Upper lobe of right lung (tissue), 1 donor: Measurements from ENCODE around the gene TMEM18. TPM values are rescaled to one million over a fixed set of nuclear protein-coding genes. Genes with fewer than 3 reads are reported as not detected.
"Not testable (repeated sequence)": the region's sequence is repeated elsewhere in the genome, so short reads cannot be mapped to it uniquely, and the experiment has no call there.

ENCODE experiments used
- ATAC-seq: fragments of 200-7000 bp; cut with Tn5 transposase; one replicate; pipeline ENCODE4 v1.9.1; 2020; ENCODE audit warnings: mild to moderate bottlenecking, moderate library complexity
- DNase-seq: peaks from one replicate; pipeline ENCODE4 v3.0.0-alpha.2; 2020
- H3K27ac ChIP-seq: fragments of 200-600 bp; one replicate; pipeline ENCODE4 v1.8.0; 2022
- H3K27me3 ChIP-seq: fragments of 200-600 bp; one replicate; pipeline ENCODE4 v1.8.0; 2022; ENCODE audit warnings: mild to moderate bottlenecking
- H3K36me3 ChIP-seq: fragments of 200-600 bp; one replicate; pipeline ENCODE4 v1.8.0; 2022
- H3K4me1 ChIP-seq: fragments of 200-600 bp; one replicate; pipeline ENCODE4 v1.8.0; 2022
- H3K4me3 ChIP-seq: fragments of 200-600 bp; one replicate; pipeline ENCODE4 v1.8.0; 2022; ENCODE audit warnings: mild to moderate bottlenecking
- H3K9me3 ChIP-seq: fragments of 200-600 bp; one replicate; pipeline ENCODE4 v1.8.0; 2022
- CTCF ChIP-seq: fragments of 200-600 bp; IDR thresholded peaks from one replicate; pipeline ENCODE4 v1.8.0; 2022; ENCODE audit warnings: antibody characterized with exemption
- intact Hi-C: fragments of 100-400 bp; cut with DNase I; formaldehyde crosslinking; loops from one replicate; pipeline ENCODE4 v1.11.0; 2022
- total RNA-seq: library from RNA; stranded (reverse); fragmentation: NEBNext Ultra II Directional; extraction: Animal tissue kit (Norgen Biotek cat#: 25700); gene quantifications from one replicate; pipeline ENCODE4 v1.2.1, GENCODE V29; 2021
- donor health status: DM: no; HTN: yes; CAD: no; lungs with severe emphysema.

TMEM18 gene
- total RNA-seq, 1 donor from 2014 or later, result 21.3 TPM

- Histone ChIP-seq H3K4me3 (no peak overlapping the region), H3K36me3 (no peaks in the 10 kb centered on the region), H3K27ac (no peak overlapping the region), H3K4me1 (no peaks in the 10 kb centered on the region), H3K9me3 (no peaks in the 10 kb centered on the region), H3K27me3 (no peaks in the 10 kb centered on the region)
- DNase-seq (no peak), ATAC-seq (peak; percentile 82)
- intact Hi-C loops, result no loop called here
- peak; percentile 60 for TF ChIP-seq CTCF
Observed at GRCh38 chr2:714005-714741, 37.0 kb upstream of the TMEM18 start.

- Histone ChIP-seq H3K36me3 (no peaks in the 10 kb centered on the region), H3K9me3 (no peaks in the 10 kb centered on the region), H3K27ac (no peak overlapping the region), H3K4me1 (no peaks in the 10 kb centered on the region), H3K27me3 (no peaks in the 10 kb centered on the region), H3K4me3 (no peak overlapping the region)
- DNase-seq (no peak), ATAC-seq (no peak)
- no peak for TF ChIP-seq CTCF
- intact Hi-C loops, result no loop called here
Observed at GRCh38 chr2:710867-711665, 33.9 kb upstream of the TMEM18 start.

- ATAC-seq (no peak), DNase-seq (no peak)
- Histone ChIP-seq H3K4me1 (no peaks in the 10 kb centered on the region), H3K27ac (no peak overlapping the region), H3K36me3 (no peaks in the 10 kb centered on the region), H3K4me3 (no peak overlapping the region), H3K9me3 (no peaks in the 10 kb centered on the region), H3K27me3 (no peaks in the 10 kb centered on the region)
- no peak for TF ChIP-seq CTCF
- intact Hi-C loops, result no loop called here
Observed at GRCh38 chr2:709138-709765, 32.0 kb upstream of the TMEM18 start.

- Histone ChIP-seq H3K27ac (no peak overlapping the region), H3K4me3 (no peak overlapping the region), H3K9me3 (no peaks in the 10 kb centered on the region), H3K4me1 (no peaks in the 10 kb centered on the region), H3K27me3 (no peaks in the 10 kb centered on the region), H3K36me3 (no peaks in the 10 kb centered on the region)
- no peak for TF ChIP-seq CTCF
- DNase-seq (no peak), ATAC-seq (peak; percentile 10)
- intact Hi-C loops, result no loop called here
Observed at GRCh38 chr2:708667-709066, 31.5 kb upstream of the TMEM18 start.

GRCh38 chr2:705971-706511, 28.8 kb upstream of the TMEM18 start:
- no peaks in the 10 kb centered on the region for H3K36me3 ChIP-seq
- no peak overlapping the region for H3K27ac ChIP-seq
- no peaks in the 10 kb centered on the region for H3K27me3 ChIP-seq
- no peaks in the 10 kb centered on the region for H3K9me3 ChIP-seq
- no peak overlapping the region for H3K4me3 ChIP-seq
- DNase-seq, result no peak
- TF ChIP-seq CTCF, result no peak
- no peaks in the 10 kb centered on the region for H3K4me1 ChIP-seq
- intact Hi-C loops, result no loop called here
- no peak for ATAC-seq

GRCh38 chr2:702765-703164, 25.6 kb upstream of the TMEM18 start:
- H3K36me3 ChIP-seq, H3K27me3 ChIP-seq, H3K4me1 ChIP-seq, H3K9me3 ChIP-seq, DNase-seq, ATAC-seq, intact Hi-C loops, H3K4me3 ChIP-seq, H3K27ac ChIP-seq: not testable (repeated sequence)
